AML-193 (cell line): ENCODE data around the gene DAB2IP.

Source experiments
- DNase-seq, 2 experiments: peaks; one replicate each; lab custom pipeline; 2025; lab: John Stamatoyannopoulos, UW

The DAB2IP gene

GRCh38 chr9:121645003-121645402 is 6.4 kb upstream of the DAB2IP start:
- DNase-seq, result no peak

GRCh38 chr9:121645853-121646807 is 5.3 kb upstream of the DAB2IP start:
- no peak for DNase-seq

GRCh38 chr9:121646992-121647391 is 4.4 kb upstream of the DAB2IP start:
- DNase-seq, result no peak

- DNase-seq, result no peak
Measured at GRCh38 chr9:121648172-121648571, 3.3 kb upstream of the DAB2IP start.

GRCh38 chr9:121648799-121649198 is 2.6 kb upstream of the DAB2IP start:
- DNase-seq, result no peak

- DNase-seq, result no peak
Measured at GRCh38 chr9:121649476-121650216, 1.8 kb upstream of the DAB2IP start.

- DNase-seq, result no peak
Measured at GRCh38 chr9:121650217-121651007, 1.0 kb upstream of the DAB2IP start.

GRCh38 chr9:121651008-121651294 is 483 bp upstream of the DAB2IP start:
- no peak for DNase-seq

- no peak for DNase-seq
Measured at GRCh38 chr9:121652021-121652837, 795 bp downstream of the DAB2IP start.

- no peak for DNase-seq
Measured at GRCh38 chr9:121652838-121653231, 1.4 kb downstream of the DAB2IP start.

- no peak for DNase-seq
Measured at GRCh38 chr9:121654499-121655140, 3.2 kb downstream of the DAB2IP start.

GRCh38 chr9:121655231-121655755 is 3.9 kb downstream of the DAB2IP start:
- DNase-seq, result no peak

- DNase-seq, result no peak
Measured at GRCh38 chr9:121656941-121657470, 5.6 kb downstream of the DAB2IP start.

- no peak for DNase-seq
Measured at GRCh38 chr9:121658166-121658565, 6.7 kb downstream of the DAB2IP start.

- no peak for DNase-seq
Measured at GRCh38 chr9:121658591-121658990, 7.2 kb downstream of the DAB2IP start.

- no peak for DNase-seq
Measured at GRCh38 chr9:121660367-121660766, 8.9 kb downstream of the DAB2IP start.

- DNase-seq, result no peak
Measured at GRCh38 chr9:121660876-121661275, 9.4 kb downstream of the DAB2IP start.

GRCh38 chr9:121661328-121661727 is 9.9 kb downstream of the DAB2IP start:
- no peak for DNase-seq

- no peak for DNase-seq
Measured at GRCh38 chr9:121662359-121662758, 10.9 kb downstream of the DAB2IP start.

GRCh38 chr9:121662891-121663580 is 11.6 kb downstream of the DAB2IP start:
- DNase-seq, result no peak
